IPS DF 4.7 (cell line): Measurements from ENCODE around the gene ATP8A1.
"Not testable (repeated sequence)": the region's sequence is repeated elsewhere in the genome, so short reads cannot be mapped to it uniquely, and the experiment has no call there.

Experiments used
- DNase-seq: peaks from one replicate; pipeline ENCODE4 v3.0.0-alpha.2; 2013; ENCODE audit warnings: low spot score; ENCODE audit errors: extremely low read depth

Gene ATP8A1

DNA sequence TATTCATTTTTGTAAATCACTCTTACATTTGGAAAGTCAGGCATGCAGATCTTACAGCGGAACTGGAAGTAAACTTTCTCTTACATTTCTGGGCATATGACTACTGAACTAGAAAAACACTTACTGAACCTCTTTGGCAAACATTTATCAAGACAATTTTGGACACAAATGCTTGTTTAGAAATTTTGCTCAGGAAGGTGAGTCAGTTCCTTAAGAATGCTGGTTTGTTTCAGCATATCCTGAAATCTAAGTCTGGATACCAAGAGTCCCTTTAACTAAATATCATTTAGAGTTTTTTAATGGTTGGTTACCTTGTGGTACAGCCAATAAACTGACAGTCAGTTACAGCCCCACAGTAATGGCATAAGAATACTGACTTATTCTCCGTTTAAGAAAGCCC is 244.7 kb downstream of the ATP8A1 start:
- DNase-seq: no peak

DNA sequence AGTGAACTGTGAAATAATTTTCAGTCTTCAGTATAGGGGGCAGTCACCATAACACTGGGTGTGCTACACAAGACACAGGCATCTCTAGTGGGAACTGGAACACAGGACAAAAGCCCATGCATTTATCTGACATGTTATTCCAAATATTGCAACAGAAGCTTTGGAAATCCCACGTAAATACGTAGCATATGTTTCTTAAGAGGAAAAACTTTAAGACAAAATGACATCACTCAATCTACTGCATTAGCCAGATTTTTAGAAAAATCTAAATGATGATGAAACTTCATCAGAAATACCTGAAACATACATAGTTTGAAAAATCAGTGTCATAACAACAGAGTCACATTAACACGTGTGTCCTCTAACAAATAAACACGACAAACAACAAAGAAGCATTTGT is 245.1 kb downstream of the ATP8A1 start:
- no peak for DNase-seq

DNA sequence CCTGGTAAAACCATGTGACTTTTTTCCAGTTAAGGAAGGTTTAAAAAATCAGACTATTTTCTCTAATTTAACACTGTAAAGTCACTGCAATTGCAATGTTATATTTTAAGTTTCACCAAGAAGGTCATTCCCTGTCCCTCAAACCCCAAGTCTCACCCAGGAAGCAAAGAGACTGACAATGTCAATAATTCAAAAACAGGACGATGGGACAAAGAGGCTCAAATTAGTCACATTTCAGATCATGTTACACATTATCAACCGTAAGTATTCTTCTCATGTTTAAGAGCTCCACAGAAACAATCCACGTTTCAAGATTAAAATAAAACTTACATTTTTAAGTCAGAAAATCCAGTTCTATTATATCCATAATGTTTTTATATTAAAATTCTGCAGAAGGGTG is 246.5 kb downstream of the ATP8A1 start:
- no peak for DNase-seq

DNA sequence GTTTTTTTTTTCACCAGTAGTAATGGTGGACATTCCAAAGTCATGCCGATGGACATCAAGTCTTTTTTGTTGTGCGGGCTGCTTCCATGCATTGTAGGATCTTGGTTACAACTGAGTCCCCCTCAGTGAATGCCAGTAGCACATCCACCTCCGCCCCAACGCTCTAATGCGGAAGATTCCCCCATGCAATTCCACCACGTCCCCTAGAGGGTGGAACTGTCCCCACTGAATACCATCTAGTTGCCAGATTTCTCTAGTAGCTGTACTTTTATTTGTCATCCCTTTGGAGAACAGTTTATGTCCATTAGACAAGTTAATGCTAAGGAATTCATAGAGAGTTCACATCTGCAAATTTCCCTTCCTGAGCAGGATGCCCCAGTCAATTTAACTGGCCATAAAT is 252.9 kb downstream of the ATP8A1 start:
- DNase-seq: no peak

DNA sequence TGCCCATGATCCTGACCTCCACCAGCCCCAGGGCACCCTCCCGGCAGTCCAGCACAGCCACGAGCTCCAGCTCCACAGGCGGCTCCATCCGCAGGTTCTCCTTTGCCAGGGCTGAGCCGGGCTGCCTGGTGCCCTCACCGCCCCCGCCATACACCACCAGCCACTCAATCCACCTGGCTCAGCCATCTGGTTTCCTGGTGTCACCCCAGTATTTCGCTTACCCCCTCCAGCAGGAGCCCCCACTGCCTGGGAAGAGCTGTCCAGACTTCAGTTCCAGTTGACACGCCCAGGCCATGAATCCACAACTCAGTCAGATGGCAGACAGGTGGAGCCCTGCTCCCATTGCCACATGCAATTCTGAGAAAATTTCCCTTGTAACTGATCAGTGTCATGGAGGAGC is 255.7 kb downstream of the ATP8A1 start:
- no peak for DNase-seq

DNA sequence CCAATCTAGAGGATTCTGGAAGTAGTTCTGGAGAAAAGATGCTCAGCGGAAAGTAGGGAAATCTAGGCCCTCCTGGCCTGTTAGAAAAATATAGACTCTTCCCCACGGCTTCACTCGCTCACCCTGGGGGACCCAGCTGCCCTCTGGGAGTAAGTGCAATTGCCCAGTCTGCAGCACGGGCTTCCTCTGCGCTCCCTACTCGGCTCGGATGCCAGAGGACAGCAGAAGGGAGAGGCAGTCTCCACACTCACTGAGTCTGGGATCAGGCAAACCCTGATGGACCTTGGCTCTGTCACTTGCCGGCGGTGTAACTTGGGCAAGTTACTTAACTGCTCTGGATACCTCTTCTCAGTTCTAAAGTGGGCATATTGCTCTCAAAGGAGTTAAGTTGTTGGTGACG is 257.5 kb downstream of the ATP8A1 start:
- no peak for DNase-seq

DNA sequence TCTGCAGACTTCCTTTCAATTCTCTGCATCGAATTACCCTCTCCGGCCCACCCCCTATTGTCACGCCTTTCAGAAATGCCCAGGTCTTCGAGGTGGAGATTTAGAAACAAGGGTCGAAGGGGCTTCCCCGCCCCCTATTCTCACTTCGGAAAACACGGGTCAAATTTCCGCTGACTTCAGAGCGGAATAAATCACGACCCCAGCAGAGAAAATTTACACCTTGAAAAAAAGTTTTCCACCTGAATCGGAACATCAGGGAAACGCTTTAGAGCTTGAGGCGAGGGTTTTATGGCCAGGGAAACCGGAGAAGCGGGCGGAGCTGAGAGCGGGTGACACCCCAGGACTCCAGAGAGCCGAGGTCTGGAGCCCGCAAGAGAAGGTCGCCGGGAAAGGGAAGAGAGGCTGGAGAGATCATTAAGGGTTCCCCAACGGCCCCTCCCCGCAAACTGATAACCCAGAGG is 258.0 kb downstream of the ATP8A1 start:
- no peak for DNase-seq

DNA sequence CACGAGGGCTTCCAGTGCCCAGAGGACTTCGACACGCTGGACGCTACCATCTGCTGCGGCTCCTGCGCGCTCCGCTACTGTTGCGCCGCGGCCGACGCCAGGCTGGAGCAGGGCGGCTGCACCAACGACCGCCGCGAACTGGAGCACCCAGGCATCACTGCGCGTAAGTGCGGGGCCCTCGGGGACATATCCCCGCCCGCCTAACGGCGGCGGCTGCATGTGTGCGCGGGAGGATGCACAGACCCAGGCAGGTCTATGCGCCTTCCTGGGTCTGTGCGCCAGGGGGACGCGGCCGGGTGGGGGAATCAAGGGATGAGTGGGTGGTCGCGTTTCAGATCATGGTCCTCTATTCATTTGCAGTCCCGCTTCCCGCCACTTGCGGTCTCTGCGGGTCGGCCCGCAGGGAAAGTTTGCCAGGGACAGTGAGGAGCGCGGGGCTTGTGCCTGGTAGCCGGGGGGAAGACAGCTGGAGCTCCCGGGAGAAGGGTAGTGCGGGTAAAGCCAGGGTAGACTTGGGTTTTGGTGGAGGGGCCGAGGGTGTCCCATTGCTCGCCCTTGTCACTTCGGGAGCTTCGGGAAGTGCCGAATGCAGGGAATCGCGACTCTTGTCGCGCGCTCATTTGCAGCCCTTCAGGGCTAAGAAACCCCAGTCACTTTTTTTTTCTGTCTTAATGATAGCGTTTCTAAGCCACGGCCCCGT is 258.6 kb downstream of the ATP8A1 start:
- no peak for DNase-seq

DNA sequence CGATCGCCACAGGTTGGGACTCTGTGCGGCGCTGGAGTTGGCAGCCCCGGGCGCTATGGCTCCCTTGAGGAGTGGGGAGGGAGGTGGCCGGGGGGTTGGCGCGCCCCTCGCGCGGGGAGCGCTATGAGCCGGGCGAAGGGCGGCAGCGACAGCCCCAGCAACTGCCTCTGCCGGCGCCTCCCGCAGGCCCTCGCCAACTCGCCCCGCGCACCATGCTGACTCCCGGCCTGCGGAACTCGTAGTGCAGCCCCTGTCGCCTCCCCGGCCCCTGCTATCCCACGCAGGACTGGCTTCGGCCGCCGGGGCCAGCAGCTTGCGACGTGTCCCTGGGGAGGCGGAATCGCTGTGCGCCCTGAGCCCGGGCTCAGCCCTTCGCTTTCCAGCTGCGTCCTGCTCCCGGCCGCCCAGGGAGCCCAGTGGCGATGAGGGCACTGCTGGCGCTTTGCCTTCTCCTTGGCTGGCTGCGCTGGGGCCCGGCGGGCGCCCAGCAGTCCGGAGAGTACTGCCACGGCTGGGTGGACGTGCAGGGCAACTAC is 259.2 kb downstream of the ATP8A1 start:
- DNase-seq: no peak

DNA sequence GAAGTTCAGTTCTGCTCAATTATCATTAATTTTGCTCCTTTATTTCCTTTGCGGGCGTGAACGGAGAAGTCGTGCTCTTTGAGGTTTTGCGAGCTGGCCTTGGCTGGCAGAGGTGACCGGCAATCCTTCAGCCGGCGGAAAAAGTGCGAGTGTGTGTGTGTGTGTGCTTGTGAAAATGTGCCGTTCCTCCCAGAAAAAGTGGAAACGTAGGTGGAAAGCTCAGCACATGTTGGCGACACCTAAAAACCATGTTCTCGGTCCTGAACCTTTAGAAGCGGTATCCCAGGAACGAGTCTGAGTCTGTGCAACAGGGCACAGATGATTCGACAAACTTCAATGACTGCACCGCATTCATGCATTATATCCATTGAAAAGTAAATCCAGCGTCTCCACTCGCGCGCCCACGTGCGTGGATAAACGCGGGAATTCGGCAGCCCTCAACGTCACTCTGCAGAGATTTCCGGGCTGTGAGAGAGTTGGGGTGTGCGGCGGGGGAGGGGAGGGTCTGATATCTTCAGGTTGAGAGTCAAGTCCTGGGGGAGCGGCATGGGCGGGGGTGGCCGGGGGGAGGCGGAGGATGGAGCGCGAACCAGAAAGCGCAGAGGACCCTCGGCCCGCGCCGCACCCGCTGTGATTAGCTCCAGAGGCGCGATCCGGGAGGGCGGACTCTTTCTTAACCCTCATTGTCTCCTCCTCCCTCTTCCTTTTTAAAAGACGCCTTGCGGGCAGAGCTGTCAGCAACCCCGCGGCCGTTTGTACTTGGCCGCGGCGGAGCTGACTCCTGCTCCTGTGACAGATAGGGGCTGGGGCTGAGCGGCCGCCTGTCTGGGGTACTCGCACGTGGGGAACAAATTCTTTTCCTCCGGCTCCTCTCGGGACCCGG is 259.9 kb downstream of the ATP8A1 start, which contains the start of gene SHISA3:
TSS of gene SHISA3 (plus strand) at position 737 of the 883 bp plus-strand sequence. CDS start 569 bp downstream, outside the sequence.
- no peak for DNase-seq

DNA sequence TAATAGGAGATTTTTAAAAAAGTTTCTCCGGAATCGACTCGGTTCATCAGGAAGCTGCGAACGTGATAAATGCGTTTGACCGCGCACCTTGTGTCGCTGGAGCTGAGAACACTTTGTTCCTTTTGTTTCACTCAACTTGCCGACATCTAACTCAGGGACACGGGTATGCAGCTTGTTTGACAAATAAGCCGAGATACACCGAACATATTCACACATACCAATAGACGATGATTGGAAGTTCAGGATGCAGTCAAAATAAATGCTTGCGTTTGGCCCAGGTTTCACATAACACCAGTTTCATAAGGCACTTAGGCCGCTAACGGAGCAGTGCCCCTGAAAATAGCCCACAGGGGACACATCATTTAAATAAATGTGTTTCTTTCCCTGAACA is 260.5 kb downstream of the ATP8A1 start:
- DNase-seq: no peak

DNA sequence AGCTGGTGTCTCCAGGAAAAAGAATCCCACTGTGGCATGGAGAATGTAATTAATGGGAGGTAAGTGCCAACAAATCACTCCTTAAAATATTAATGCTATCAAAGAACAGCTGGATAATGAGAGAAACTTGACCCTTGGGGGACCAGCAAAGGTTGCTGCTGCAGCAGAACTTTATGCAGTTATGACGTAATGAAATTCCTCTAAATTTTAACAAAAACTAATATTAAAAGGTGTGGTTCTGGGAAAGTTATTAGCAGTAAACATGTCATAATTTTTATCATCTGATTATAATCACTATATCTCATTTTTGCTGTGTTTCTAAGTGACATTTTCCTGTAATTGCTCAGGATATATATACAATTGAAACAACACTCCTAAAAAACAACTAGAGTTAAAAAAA is 261.3 kb downstream of the ATP8A1 start:
- no peak for DNase-seq

DNA sequence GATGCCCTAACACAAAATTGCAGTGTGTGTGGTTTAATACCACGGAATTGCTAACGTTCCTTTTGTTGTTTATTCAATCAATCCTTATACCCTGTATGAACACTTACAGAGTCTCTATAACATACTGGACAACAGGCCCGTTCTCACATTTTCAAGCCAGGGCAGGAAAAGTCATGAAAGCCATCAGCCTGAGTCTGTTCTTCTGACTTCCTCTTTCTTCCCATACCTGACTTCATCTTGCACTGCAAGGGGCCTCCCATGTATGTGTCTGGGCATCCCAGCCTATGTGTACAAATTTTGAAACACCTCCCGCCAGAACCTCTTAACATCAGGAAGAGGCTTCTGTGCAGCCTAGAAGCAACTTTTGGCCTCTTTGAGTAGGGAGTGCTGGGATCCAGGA is 264.5 kb downstream of the ATP8A1 start:
- DNase-seq: no peak

DNA sequence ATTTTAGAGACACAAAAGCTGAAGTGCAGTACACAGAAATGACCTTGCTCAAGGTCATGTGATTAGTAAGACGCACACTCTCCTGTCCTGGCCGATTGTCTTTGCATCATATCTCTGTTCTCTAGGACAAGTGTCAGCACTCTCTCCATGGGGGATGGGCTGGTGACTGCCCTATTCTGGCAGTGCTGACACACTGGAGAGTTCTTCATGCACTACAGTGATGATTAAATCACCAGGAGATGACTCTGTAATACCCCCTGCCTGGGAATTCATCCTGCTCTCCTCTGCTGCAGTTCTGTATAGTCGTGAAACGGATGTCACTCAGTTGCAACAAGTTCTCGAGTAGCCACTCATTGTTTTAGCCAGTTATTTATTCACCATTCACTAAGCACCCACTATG is 264.9 kb downstream of the ATP8A1 start:
- DNase-seq: no peak

DNA sequence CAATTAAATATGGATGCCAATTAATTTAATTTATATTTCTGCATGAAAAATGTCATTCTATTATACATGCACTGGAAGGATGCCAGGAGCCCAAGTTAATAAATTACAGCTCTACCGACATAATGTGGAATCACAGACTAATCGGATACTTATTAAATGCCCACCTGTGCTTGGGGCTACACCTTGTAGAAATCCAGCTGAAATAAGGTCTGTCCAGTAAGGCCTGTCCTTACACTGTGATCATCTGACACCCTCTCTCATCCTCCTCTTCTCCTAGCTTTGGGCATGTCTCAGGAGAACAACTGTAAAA is 265.6 kb downstream of the ATP8A1 start:
- no peak for DNase-seq

DNA sequence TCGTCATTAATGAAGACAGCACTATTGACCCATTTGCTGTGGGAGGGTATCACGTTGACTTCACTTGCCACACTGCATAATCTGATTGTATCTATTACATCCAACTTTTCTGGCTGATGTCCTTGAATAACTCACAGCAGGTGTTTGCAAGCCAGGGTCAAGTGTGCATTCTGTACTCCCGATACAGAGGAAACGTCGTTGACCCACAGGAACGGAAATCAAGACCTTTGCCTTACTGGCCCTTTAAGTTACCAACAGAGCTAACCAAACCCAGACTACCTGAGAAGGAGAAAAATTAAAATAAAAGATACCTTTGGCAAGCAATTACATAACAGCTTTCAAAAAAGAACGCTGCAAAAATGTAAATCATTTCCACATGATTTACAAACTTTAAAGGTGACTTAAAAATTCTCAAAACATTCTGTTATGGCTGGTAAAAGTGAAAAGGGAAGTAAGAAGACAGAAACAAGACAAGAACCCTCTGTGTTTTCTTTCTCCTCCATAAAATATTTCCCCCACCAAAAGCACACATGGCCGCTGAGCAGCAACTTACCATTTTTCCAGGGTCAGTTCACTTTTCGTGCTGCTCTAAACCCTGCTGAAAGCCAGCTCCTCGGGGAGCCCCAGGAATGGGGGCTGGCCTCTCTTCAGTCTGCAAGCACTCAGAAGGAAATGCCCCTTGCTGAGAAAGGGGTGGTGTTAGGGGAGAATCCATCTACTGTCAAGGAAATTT is 266.1 kb downstream of the ATP8A1 start:
- DNase-seq: no peak

DNA sequence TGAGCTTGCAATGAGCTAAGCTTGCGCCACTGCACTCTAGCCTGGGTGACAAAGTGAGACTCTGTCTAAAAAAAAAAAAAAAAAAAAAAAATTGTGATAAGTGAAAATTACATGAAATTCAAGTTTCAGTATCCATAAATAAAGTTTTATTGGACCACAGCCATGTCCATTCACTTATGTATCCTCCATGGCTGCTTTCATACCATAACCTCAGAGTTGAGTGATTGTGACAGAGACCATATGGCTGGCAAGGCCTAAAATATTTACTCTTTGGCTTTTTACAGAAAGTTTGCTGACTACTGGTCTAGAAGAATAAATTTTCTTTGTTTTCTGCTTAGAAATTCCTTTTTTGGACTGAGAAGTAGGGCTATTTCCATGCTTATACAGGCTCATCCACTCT is 271.4 kb downstream of the ATP8A1 start:
- no peak for DNase-seq

DNA sequence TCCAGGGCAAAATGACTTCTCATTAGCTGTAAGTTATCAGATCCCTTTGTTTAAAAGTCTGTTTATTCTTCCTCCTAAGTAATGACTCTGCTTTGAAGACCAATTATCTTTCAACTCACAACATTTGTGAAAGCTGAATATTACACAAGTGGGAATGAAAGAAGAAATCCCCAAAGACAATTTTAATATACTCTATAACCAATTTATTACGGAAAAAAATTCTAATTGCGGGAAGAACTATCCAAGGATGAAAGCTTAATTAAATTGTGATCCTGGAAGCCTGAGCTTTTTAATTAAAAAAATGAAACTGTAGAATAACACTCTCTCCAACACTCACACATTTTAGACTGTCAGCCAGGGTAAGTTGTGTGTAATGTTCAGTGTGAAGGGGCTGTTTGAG is 275.2 kb downstream of the ATP8A1 start:
- DNase-seq: no peak

DNA sequence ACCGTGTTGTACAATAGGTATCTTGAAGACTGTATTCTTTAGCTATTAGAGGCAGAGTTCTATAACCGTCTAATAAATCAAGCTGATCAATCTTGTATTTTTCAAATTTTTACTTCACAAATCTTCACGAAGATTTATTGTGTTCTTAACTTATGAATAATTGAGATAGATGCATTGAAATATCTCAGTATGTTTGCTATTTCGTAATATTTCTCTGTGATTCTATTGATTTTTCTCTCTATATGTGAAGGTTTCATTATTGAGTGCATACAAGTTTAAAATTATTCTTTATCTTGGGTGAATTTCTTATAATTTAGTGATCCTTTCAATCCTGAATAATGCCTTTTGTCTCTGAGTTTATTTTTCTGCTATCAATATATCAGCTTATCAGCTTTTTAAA is 279.4 kb downstream of the ATP8A1 start:
- no peak for DNase-seq

DNA sequence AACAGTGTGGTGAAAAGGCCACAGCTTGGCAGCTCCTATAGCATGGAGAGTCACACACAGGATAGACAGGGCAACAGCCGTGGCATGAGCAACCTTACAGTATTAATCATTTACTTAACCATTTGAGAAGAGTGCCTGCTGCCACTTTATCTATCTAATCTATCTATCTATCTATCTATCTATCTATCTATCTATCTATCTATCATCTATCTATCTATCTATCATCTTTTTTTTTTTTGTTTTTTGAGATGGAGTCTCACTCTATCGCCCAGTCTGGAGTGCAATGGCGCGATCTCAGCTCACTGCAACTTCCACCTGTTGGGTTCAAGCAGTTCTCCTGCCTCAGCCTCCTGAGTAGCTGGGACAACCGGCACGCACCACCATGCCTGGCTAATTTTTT is 284.6 kb downstream of the ATP8A1 start:
- DNase-seq: not testable (repeated sequence)

DNA sequence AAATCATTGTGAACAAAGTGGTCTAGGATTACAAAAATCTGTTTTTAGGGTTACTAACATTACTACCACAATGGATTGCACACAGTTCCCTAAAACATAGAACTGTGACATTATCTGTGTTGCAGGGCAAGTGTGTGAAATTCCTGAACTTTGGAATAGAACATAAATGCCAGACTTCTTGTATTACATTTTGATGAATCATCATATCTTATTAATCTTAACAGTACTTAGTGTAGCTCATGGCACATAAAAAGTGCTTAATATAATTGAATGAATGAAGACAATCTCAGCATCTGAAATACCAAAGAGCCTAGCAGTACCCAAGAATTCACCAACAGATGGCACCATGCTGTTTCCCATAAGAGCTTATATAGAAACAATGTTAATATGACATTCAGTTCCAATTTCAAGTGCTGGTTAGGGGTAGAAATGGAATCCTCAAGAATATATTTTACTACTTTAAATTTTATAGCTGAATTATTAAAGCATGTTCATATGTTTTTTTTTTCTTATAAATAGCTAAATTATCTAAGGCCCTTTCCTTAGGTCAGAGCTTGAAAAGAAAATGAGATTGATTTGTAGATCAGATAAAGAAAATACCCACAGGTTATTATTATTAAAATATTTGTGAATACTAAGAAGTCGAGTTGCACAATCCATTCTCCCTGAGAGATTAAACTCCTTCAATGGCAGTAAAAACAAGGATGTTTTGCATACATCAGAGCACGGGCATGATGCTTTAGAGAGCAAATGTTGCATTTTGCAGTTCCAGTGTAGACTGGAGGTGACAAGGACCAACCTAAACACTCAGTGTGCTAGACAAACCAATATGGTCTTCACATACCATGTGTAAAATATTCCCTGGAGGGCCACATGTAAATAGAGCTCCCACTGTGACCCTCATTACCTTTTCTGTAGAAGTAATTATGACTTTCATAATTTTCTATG is 285.3 kb downstream of the ATP8A1 start:
- no peak for DNase-seq
